NCI-H2196 (cell line): Measurements from ENCODE around the gene KIF1A.
A peak's percentile ranks its signal among the peaks of the same experiment; 100 is the strongest.

Experiments used
- DNase-seq: peaks from one replicate; lab custom pipeline; 2025; ENCODE audit not compliant: unreplicated experiment; lab: John Stamatoyannopoulos, UW

The KIF1A gene

GRCh38 chr2:240720686-240721595, 99.1 kb downstream of the KIF1A start:
- no peak for DNase-seq

- no peak for DNase-seq
Observed at GRCh38 chr2:240719676-240720545, 100.1 kb downstream of the KIF1A start.

- no peak for DNase-seq
Observed at GRCh38 chr2:240718896-240719490, 101.0 kb downstream of the KIF1A start.

GRCh38 chr2:240717681-240718581, 102.1 kb downstream of the KIF1A start:
- DNase-seq: no peak

- DNase-seq: no peak
Observed at GRCh38 chr2:240717181-240717641, 102.8 kb downstream of the KIF1A start.

GRCh38 chr2:240716130-240716798, 103.8 kb downstream of the KIF1A start:
- no peak for DNase-seq

GRCh38 chr2:240714747-240715725, 105.0 kb downstream of the KIF1A start:
- DNase-seq: peak; percentile 31

GRCh38 chr2:240713928-240714746, 105.9 kb downstream of the KIF1A start:
- no peak for DNase-seq

GRCh38 chr2:240713071-240713927, 106.7 kb downstream of the KIF1A start:
- no peak for DNase-seq

- no peak for DNase-seq
Observed at GRCh38 chr2:240712121-240712520, 107.9 kb downstream of the KIF1A start.

- DNase-seq: no peak
Observed at GRCh38 chr2:240711701-240712100, 108.3 kb downstream of the KIF1A start.

- DNase-seq: no peak
Observed at GRCh38 chr2:240711296-240711695, 108.7 kb downstream of the KIF1A start.

- DNase-seq: no peak
Observed at GRCh38 chr2:240708457-240708856, 111.6 kb downstream of the KIF1A start.

- no peak for DNase-seq
Observed at GRCh38 chr2:240707821-240708220, 112.2 kb downstream of the KIF1A start.

- DNase-seq: no peak
Observed at GRCh38 chr2:240707043-240707756, 112.8 kb downstream of the KIF1A start.

GRCh38 chr2:240705204-240705791, 114.7 kb downstream of the KIF1A start:
- DNase-seq: no peak
